GM12878 (cell line): ENCODE measurements around the gene ZNF79.

ENCODE experiments used
- BRCA1 ChIP-seq: IDR thresholded peaks from 2 replicates; pipeline ENCODE4 v1.6.1; 2011; ENCODE audit warnings: low read depth, low read length, improper control_type of control experiment
- CBX3 ChIP-seq: fragments of 200-600 bp; sonication (generic); IDR thresholded peaks from 2 replicates; pipeline ENCODE4 v1.6.1; 2016; ENCODE audit warnings: low read depth, borderline replicate concordance
- EZH2 ChIP-seq: IDR thresholded peaks from 2 replicates; pipeline ENCODE4 v1.6.1; 2012; ENCODE audit warnings: low read depth, mild to moderate bottlenecking, control low read depth, inconsistent platforms, low read length, borderline replicate concordance; ENCODE audit not compliant: control insufficient read depth
- RAD21 ChIP-seq: IDR thresholded peaks from 2 replicates; pipeline ENCODE4 v1.6.1; 2011; ENCODE audit warnings: mild to moderate bottlenecking, low read depth, low read length, moderate library complexity; ENCODE audit not compliant: insufficient read depth
- TAF1 ChIP-seq: IDR thresholded peaks from 2 replicates; pipeline ENCODE4 v1.6.1; 2011; ENCODE audit warnings: mild to moderate bottlenecking, low read depth, low read length, borderline replicate concordance
- ZNF687 ChIP-seq: fragments of 450-650 bp; IDR thresholded peaks from 2 replicates; pipeline ENCODE4 v1.6.1; 2017; ENCODE audit warnings: mild to moderate bottlenecking, moderate library complexity
- TF ChIP-seq, protein P1 (sequence below), 3 experiments: IDR thresholded peaks in 2 of 3; conservative IDR thresholded peaks in 1 of 3; 2 replicates each; pipeline ENCODE4 v1.5.1; 2011; ENCODE audit warnings: low read depth in 3 of 3, low read length in 3 of 3, mild to moderate bottlenecking in 3 of 3, control low read depth in 2 of 3, moderate library complexity in 2 of 3, inconsistent platforms in 1 of 3, mixed read lengths in 1 of 3; ENCODE audit not compliant: control insufficient read depth in 2 of 3, insufficient read depth in 1 of 3; ENCODE audit errors: extremely low read depth in 1 of 3
- TF ChIP-seq, protein P2 (sequence below): IDR thresholded peaks from 2 replicates; pipeline ENCODE4 v1.6.1; 2012; ENCODE audit warnings: low read depth, low read length, improper control_type of control experiment

GRCh38 chr9:127438394-127438793 lies 14.2 kb downstream of the ZNF79 start:
- TF ChIP-seq, protein P1, sequence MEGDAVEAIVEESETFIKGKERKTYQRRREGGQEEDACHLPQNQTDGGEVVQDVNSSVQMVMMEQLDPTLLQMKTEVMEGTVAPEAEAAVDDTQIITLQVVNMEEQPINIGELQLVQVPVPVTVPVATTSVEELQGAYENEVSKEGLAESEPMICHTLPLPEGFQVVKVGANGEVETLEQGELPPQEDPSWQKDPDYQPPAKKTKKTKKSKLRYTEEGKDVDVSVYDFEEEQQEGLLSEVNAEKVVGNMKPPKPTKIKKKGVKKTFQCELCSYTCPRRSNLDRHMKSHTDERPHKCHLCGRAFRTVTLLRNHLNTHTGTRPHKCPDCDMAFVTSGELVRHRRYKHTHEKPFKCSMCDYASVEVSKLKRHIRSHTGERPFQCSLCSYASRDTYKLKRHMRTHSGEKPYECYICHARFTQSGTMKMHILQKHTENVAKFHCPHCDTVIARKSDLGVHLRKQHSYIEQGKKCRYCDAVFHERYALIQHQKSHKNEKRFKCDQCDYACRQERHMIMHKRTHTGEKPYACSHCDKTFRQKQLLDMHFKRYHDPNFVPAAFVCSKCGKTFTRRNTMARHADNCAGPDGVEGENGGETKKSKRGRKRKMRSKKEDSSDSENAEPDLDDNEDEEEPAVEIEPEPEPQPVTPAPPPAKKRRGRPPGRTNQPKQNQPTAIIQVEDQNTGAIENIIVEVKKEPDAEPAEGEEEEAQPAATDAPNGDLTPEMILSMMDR (IDR thresholded peaks at IDR 0.05 in 2 of 3, conservative IDR thresholded peaks at IDR 0.05 in 1 of 3; ENCODE audit: control insufficient read depth in 2 of 3, extremely low read depth in 1 of 3, insufficient read depth in 1 of 3, low read depth in 3 of 3, low read length in 3 of 3), result no peak
- TF ChIP-seq EZH2 (no peak), CBX3 (no peak), RAD21 (no peak), TAF1 (no peak), ZNF687 (no peak), BRCA1 (no peak)
- TF ChIP-seq, protein P2, sequence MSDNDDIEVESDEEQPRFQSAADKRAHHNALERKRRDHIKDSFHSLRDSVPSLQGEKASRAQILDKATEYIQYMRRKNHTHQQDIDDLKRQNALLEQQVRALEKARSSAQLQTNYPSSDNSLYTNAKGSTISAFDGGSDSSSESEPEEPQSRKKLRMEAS, result no peak
